Lower lobe of right lung (tissue), 2 donors: ENCODE data around the gene KDM3B. TPM values are rescaled to one million over a fixed set of nuclear protein-coding genes. Genes with fewer than 3 reads are reported as not detected.

Experiments
- ATAC-seq, 2 donors: fragments of 200-7000 bp; cut with Tn5 transposase; one replicate each; pipeline ENCODE4 v1.9.1; 2020 to 2022; ENCODE audit warnings: mild to moderate bottlenecking in 2 of 2, moderate library complexity in 2 of 2
- DNase-seq: peaks from one replicate; pipeline ENCODE4 v3.0.0-alpha.2; 2020
- H3K27ac ChIP-seq: fragments of 200-600 bp; one replicate; pipeline ENCODE4 v1.8.0; 2022
- H3K27me3 ChIP-seq: fragments of 200-600 bp; one replicate; pipeline ENCODE4 v1.8.0; 2022; ENCODE audit warnings: low read depth
- H3K36me3 ChIP-seq: fragments of 200-600 bp; one replicate; pipeline ENCODE4 v1.8.0; 2022; ENCODE audit warnings: mild to moderate bottlenecking
- H3K4me1 ChIP-seq: fragments of 200-600 bp; one replicate; pipeline ENCODE4 v1.8.0; 2022
- H3K4me3 ChIP-seq: fragments of 200-600 bp; one replicate; pipeline ENCODE4 v1.8.0; 2022; ENCODE audit warnings: mild to moderate bottlenecking
- H3K9me3 ChIP-seq: fragments of 200-600 bp; one replicate; pipeline ENCODE4 v1.8.0; 2022
- CTCF ChIP-seq: fragments of 200-600 bp; IDR thresholded peaks from one replicate; pipeline ENCODE4 v1.8.0; 2022; ENCODE audit warnings: antibody characterized with exemption, mild to moderate bottlenecking
- intact Hi-C: fragments of 100-400 bp; cut with DNase I; formaldehyde crosslinking; loops from one replicate; pipeline ENCODE4 v1.11.0; 2022
- total RNA-seq: library from RNA; stranded (reverse); fragmentation: NEBNext Ultra II Directional; extraction: Animal tissue kit (Norgen Biotek cat#: 25700); gene quantifications from one replicate; pipeline ENCODE4 v1.2.1, GENCODE V29; 2021
- donor health status: DM: no; HTN: yes; CAD: no; lungs with severe emphysema.

The KDM3B gene
- total RNA-seq, 1 donor from 2014 or later: 67.1 TPM

GRCh38 chr5:138354926-138355378, 2.5 kb downstream of the KDM3B start:
- no peaks in the 10 kb centered on the region for H3K36me3 ChIP-seq
- H3K4me1 ChIP-seq: peaks cover 33% of the 10 kb centered on the region
- TF ChIP-seq CTCF: no peak
- no peak for DNase-seq
- H3K27ac ChIP-seq: no peak overlapping the region
- peak in 1 of 2 donors; percentile 28 for ATAC-seq
- H3K9me3 ChIP-seq: no peaks in the 10 kb centered on the region
- H3K4me3 ChIP-seq: peak overlapping the region; percentile 93
- no peaks in the 10 kb centered on the region for H3K27me3 ChIP-seq
- intact Hi-C loops: no loop called here

GRCh38 chr5:138359621-138360020, 7.1 kb downstream of the KDM3B start:
- intact Hi-C loops: no loop called here
- Histone ChIP-seq H3K4me3 (no peak overlapping the region), H3K27me3 (no peaks in the 10 kb centered on the region), H3K27ac (no peak overlapping the region), H3K36me3 (no peaks in the 10 kb centered on the region), H3K4me1 (peaks cover 44% of the 10 kb centered on the region), H3K9me3 (no peaks in the 10 kb centered on the region)
- TF ChIP-seq CTCF: no peak
- ATAC-seq: no peak
- no peak for DNase-seq

- intact Hi-C loops: no loop called here
- Histone ChIP-seq H3K4me1 (peaks cover 35% of the 10 kb centered on the region), H3K27me3 (no peaks in the 10 kb centered on the region), H3K9me3 (no peaks in the 10 kb centered on the region), H3K27ac (no peak overlapping the region), H3K36me3 (no peaks in the 10 kb centered on the region), H3K4me3 (no peak overlapping the region)
- no peak for TF ChIP-seq CTCF
- ATAC-seq (no peak), DNase-seq (no peak)
These were observed 8.5 kb downstream of the KDM3B start for GRCh38 chr5:138360941-138361452.

GRCh38 chr5:138364576-138364975, 12.1 kb downstream of the KDM3B start:
- ATAC-seq: no peak
- no peaks in the 10 kb centered on the region for H3K36me3 ChIP-seq
- no peak for TF ChIP-seq CTCF
- H3K4me1 ChIP-seq: peaks cover 59% of the 10 kb centered on the region
- H3K4me3 ChIP-seq: no peak overlapping the region
- H3K27me3 ChIP-seq: no peaks in the 10 kb centered on the region
- intact Hi-C loops: no loop called here
- no peak for DNase-seq
- no peaks in the 10 kb centered on the region for H3K9me3 ChIP-seq
- H3K27ac ChIP-seq: no peak overlapping the region

- intact Hi-C loops: no loop called here
- Histone ChIP-seq H3K4me1 (peaks cover 63% of the 10 kb centered on the region), H3K4me3 (no peak overlapping the region), H3K36me3 (no peaks in the 10 kb centered on the region), H3K27ac (no peak overlapping the region), H3K9me3 (no peaks in the 10 kb centered on the region), H3K27me3 (no peaks in the 10 kb centered on the region)
- peak in 1 of 2 donors; percentile 14 for ATAC-seq
- no peak for DNase-seq
- no peak for TF ChIP-seq CTCF
These were observed 14.3 kb downstream of the KDM3B start for GRCh38 chr5:138366632-138367382.
